SH-SY5Y (cell line): ENCODE measurements around the gene NAT9.

Experiments
- GATA2 ChIP-seq: IDR thresholded peaks from 2 replicates; pipeline ENCODE4 v1.6.1; 2011; ENCODE audit warnings: mild to moderate bottlenecking, low read depth, low read length
- GATA3 ChIP-seq: IDR thresholded peaks from 2 replicates; pipeline ENCODE4 v1.6.1; 2011; ENCODE audit warnings: low read depth, mild to moderate bottlenecking, low read length, moderate library complexity

The NAT9 gene

DNA sequence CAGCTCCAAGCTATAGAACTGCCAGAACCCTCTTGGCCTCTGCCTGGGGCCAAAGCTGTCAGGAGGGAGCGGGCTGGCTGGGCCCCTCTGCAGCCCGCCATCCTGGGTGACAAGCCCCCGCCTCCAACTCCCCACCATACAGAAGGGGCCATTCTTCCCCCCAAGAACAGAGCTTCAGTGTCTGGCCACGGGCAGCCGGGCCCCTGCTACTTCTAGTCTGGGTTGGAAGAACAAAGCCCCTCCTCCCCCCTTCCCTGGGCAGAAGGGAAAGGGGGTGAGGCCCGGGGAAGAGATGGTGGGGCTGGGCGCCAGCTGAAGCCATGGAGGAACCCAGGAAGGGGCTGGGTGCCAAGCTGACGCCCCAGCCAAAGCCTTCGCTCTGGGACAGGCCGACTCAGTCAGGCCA lies 9.0 kb downstream of the NAT9 start:
- no peak for TF ChIP-seq GATA3
- TF ChIP-seq GATA2: no peak

DNA sequence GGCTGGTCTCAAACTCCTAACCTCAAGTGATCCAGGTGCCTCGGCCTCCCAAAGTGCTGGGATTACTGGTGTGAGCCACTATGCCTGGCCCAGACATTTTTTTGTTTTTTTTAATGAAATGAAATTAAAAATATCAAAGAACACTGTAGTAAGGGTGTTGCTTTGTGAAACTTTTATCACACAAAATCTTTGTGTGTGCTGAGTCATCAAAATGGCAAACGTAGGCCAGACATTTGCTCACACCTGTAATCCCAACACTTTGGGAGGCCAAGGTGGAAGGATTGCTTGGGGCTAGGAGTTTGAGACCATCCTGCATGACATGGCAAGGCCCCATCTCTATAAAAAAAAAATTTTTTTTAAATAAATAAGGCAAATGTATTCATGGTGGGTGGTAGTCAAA lies 9.7 kb downstream of the NAT9 start:
- no peak for TF ChIP-seq GATA3
- TF ChIP-seq GATA2: no peak

DNA sequence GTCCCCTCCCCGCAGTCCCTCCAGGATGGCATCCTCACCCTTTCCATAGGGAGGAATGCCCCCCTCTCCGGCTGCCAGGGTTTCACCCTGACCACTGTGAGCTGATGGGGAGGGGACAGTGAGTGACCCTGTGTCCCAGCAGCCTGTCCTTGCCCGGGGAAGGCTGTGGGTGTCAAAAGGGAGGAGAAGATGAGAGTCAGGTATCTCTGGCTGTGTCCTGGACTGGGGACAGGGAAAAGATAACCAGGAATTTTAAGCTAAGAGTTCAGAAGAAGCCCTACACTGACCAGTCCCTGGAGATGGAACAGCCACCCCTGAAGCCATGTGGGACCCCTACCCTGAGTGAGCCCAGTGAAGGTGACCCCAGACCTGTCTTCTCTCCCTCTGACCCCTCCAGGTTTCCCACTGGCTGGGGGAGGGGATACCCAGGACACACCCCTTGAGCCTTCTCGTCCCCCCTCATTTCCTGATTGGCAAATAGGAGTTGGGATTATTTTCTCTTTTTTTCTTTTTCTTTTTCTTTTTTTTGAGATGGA lies 11.3 kb downstream of the NAT9 start:
- TF ChIP-seq GATA2 (no peak), GATA3 (no peak)

GRCh38 chr17:74763565-74764387 lies 12.4 kb downstream of the NAT9 start:
- TF ChIP-seq GATA2: no peak
- TF ChIP-seq GATA3: no peak

- no peak for TF ChIP-seq GATA3
- no peak for TF ChIP-seq GATA2
Measured at GRCh38 chr17:74761931-74762330, 14.2 kb downstream of the NAT9 start.

DNA sequence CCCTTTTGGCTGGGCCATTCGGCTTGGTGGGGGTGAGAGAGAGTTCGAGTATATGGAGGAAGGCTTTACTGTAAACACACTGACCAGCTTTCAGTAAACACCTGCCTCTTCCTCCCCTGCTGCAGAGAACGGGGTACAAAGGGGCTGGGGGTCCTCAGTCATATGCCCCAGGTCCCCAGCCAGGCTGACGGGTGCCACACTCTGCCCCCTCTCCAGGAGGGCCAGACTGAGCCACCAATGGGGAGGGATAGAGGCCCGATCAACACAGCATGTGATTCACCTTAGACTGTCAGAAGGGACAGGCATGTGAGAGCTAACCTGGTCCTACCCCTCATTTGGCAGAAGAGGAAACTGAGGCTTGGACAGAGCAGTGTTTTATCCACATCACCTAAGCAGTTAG lies 14.7 kb downstream of the NAT9 start:
- no peak for TF ChIP-seq GATA2
- no peak for TF ChIP-seq GATA3

GRCh38 chr17:74760404-74761105 lies 15.6 kb downstream of the NAT9 start:
- TF ChIP-seq GATA2 (peak; percentile 100), GATA3 (no peak; the same call in 1 of the 2 replicates)

DNA sequence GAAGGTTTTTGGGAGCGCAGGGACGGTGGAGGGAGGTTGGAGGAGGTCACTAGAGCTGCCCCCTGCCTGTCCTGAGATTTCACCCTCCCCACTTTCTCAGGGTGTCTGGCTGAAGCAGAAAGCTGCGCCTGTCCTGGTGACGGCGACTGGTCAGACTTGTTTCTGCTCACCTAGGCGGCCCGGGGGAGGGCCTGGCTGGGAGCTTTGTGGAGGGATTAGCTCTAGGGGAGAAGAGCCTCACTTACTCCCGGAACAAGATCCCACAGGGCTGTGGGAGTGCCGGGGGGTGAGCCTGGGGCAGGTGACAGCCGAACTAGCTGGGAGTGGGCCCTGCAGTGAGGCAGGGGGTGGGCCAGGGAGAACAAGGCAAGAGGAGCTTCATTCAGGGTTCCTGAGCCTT lies 16.2 kb downstream of the NAT9 start:
- TF ChIP-seq GATA3: no peak
- TF ChIP-seq GATA2: no peak

GRCh38 chr17:74759243-74759801 lies 16.8 kb downstream of the NAT9 start:
- TF ChIP-seq GATA2 (no peak), GATA3 (no peak)

DNA sequence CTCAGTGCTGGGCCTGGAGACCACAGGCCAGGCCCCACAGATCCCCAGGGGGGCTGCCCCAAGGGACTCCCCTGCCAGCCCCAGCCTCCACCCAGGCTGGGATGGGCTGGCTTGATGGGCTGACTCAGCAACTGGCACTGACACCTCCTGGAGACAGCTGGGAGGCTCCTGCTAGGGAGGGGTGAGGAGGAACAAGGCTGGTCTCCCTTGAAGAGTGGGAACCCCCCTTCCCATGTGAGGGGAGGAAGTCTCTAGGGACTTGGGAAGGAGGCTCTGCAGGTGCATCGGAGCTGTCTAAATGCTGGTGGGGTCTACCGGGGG lies 17.3 kb downstream of the NAT9 start:
- TF ChIP-seq GATA2 (no peak), GATA3 (no peak)

DNA sequence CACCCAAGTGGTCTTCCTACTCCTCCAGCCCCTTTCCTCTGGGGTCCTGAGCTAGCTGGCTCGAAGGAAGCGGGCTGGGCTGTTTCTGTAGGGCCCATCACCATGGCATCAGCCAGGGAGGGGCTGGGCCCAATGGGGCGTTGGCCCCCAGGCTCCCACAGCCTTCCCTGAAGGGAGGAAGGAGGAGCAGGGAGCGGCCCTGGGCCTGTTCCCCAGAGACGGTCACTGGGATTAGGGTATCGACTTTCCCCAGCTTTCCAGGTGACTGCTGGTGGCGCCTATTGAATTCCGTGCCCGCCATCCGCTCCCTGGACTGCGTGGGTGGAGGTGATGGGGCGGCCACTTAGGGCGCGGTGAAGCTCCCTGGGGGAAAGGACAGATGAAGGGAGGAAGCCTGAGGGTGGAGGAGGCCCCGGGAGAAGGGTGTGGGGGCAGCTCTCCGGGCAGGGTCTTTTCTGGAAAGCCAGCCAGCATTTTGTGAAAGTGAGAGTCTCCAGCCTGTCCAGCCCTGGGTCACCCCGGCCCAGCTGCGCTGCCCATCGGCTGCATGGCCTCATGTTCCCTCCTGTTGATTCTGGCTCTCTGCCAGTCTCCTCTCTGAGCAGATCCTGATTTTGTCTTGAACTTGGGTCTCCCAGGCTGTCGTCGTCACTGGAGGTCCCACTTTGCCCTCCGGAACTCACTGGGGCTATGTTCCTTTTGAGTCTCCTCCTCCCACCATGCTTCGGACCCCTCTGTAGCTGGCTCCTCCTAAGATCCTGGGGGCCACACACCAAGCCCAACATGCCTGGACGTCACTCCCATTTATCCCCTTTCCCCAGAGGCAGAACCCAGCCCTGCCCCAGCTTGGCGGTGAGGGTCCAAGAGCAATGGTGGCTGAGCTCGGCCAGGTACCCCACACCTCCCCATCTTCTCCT lies 18.0 kb downstream of the NAT9 start:
- TF ChIP-seq GATA3 (no peak), GATA2 (no peak)

GRCh38 chr17:74757502-74757901 lies 18.6 kb downstream of the NAT9 start:
- TF ChIP-seq GATA3: no peak
- no peak for TF ChIP-seq GATA2

GRCh38 chr17:74756891-74757290 lies 19.3 kb downstream of the NAT9 start:
- TF ChIP-seq GATA3: no peak
- TF ChIP-seq GATA2: no peak

DNA sequence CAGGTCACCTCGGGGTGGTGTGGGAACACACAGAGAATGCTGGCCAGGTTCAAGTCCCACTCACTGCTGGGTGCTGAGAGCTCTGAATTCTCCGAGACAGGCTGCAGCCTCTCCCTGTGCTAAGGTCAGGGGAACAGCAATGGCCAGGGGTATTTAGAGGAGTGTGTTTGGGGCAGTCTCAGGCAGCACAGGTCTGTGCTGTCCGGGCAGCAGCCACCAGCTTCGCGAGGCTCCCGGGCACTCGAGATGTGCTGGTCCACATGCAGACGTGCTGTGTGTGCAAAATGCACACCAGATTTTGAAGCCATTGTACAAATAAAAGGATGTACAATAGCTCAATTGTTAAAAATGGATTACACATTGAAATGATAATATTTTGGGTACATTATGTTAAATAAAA lies 20.6 kb downstream of the NAT9 start:
- TF ChIP-seq GATA3 (no peak), GATA2 (no peak)
